ENCODE results near the gene PDZRN4.
"Not testable (repeated sequence)": the region's sequence is repeated elsewhere in the genome, so short reads cannot be mapped to it uniquely, and the experiment has no call there.

The PDZRN4 gene

DNA sequence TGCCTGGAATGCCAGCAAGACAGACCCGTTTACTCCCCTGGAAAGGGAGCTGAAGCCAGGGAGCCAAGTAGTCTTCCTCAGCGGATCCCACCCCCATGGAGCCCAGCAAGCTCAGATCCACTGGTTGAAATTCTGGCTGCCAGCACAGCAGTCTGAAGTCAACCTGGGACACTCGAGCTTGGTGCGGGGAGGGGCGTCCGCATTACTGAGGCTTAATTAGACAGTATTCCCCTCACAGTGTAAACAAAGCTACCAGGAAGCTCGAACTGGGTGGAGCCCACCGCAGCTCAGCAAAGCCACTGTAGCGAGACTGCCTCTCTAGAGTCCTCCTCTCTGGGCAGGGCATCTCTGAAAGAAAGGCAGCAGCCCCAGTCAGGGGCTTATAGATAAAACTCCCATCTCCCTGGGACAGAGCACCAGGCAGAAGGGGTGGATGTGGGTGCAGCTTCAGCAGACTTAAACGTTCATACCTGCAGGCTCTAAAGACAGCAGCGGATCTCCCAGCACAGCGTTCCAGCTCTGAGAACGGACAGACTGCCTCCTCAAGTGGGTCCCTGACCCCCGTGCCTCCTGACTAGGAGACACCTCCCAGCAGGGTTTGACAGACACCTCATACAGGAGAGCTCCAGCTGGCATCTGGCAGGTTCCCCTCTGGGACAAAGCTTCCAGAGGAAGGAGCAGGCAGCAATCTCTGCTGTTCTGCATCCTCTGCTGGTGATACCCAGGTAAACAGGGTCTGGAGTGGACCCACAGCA is 92.4 kb downstream of the PDZRN4 start:
- H3K9me3 ChIP-seq (ENCODE audit: control insufficient read depth, insufficient read depth, low read depth, low read length); H3K4me1 ChIP-seq (ENCODE audit: control insufficient read depth, insufficient read depth, low read length); H3K27ac ChIP-seq (ENCODE audit: low read depth, low read length); H3K36me3 ChIP-seq (ENCODE audit: control insufficient read depth, insufficient read depth, low read length); H3K27me3 ChIP-seq (ENCODE audit: control insufficient read depth, insufficient read depth, low read length); H3K4me3 ChIP-seq (ENCODE audit: low read depth, low read length); H3K9ac ChIP-seq (ENCODE audit: low read length): not testable (repeated sequence)

DNA sequence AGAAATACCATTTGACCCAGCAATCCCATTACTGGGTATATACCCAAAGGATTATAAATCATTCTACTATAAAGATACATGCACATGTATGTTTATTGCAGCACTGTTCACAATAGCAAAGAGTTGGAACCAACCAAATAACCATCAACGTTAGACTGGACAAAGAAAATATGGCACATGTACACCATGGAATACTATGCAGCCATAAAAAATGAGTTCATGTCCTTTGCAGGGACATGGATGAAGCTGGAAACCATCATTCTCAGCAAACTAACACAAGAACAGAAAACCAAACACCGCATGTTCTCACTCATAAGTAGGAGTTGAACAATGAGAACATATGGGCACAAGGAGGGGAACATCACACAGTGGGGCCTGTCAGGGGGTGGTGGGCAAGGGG is 97.3 kb downstream of the PDZRN4 start:
- not testable (repeated sequence) for H3K4me3 ChIP-seq (ENCODE audit: low read depth, low read length); H3K9ac ChIP-seq (ENCODE audit: low read length); H3K27ac ChIP-seq (ENCODE audit: low read depth, low read length); H3K27me3 ChIP-seq (ENCODE audit: control insufficient read depth, insufficient read depth, low read length); H3K9me3 ChIP-seq (ENCODE audit: control insufficient read depth, insufficient read depth, low read depth, low read length); H3K4me1 ChIP-seq (ENCODE audit: control insufficient read depth, insufficient read depth, low read length); H3K36me3 ChIP-seq (ENCODE audit: control insufficient read depth, insufficient read depth, low read length)

DNA sequence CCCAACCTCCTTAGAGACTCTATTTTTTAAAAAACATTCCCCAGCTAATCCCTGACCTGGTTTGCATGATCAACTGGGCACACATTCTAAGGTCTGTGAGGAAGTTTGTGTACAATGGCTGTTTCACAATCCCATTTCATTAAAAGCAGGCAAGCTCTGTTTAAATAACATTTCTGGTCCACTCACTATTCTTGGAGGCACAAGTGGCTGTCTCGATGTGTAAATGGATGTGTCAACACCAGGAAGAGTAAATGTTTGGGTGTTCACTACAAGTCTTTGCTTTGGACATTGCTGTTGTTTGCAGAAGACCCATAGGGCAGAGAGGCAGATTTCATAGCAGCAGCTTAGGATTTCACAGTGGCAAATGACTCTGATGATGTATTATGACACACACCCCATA is 98.3 kb downstream of the PDZRN4 start:
- Histone ChIP-seq H3K27me3 (ENCODE audit: control insufficient read depth, insufficient read depth, low read length) (no peaks in the 10 kb centered on the region), H3K4me3 (ENCODE audit: low read depth, low read length) (no peak overlapping the region), H3K9ac (ENCODE audit: low read length) (no peak overlapping the region), H3K27ac (ENCODE audit: low read depth, low read length) (no peak overlapping the region), H3K36me3 (ENCODE audit: control insufficient read depth, insufficient read depth, low read length) (no peaks in the 10 kb centered on the region), H3K4me1 (ENCODE audit: control insufficient read depth, insufficient read depth, low read length) (no peaks in the 10 kb centered on the region), H3K9me3 (ENCODE audit: control insufficient read depth, insufficient read depth, low read depth, low read length) (no peaks in the 10 kb centered on the region)

DNA sequence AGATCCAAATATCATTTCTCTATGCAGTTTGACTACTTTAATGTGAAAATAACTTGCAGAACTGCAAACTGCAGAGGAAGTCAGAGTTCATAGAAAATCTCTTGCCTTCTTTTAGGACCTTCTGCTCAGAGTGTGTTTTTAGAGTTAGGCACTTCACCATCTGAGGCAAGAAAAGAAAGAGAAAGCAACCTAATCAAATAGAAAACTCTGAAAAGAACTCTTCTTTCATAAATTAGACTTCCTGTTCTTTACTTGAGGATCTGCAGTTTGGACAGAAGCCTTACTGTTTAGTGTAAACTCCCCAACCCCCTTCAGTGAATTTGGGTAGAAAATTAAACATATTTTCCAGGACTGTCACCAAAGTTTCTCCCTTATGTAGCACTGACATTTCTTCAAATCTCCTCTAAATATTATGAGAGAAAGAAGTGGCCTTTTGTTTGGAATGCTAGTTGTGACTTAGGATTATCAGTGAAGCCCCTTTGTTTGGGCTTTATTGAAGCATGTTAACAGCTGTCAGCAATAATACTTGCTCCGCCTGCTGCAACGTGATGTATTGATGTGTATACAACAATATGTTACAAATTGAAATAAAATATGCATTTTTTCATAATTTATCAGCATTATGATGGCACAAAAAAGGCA is 99.5 kb downstream of the PDZRN4 start:
- H3K27ac ChIP-seq (ENCODE audit: low read depth, low read length), result no peak overlapping the region
- no peaks in the 10 kb centered on the region for H3K36me3 ChIP-seq (ENCODE audit: control insufficient read depth, insufficient read depth, low read length)
- H3K4me1 ChIP-seq (ENCODE audit: control insufficient read depth, insufficient read depth, low read length), result no peaks in the 10 kb centered on the region
- no peak overlapping the region for H3K9ac ChIP-seq (ENCODE audit: low read length)
- no peaks in the 10 kb centered on the region for H3K9me3 ChIP-seq (ENCODE audit: control insufficient read depth, insufficient read depth, low read depth, low read length)
- no peak overlapping the region for H3K4me3 ChIP-seq (ENCODE audit: low read depth, low read length)
- H3K27me3 ChIP-seq (ENCODE audit: control insufficient read depth, insufficient read depth, low read length), result no peaks in the 10 kb centered on the region

DNA sequence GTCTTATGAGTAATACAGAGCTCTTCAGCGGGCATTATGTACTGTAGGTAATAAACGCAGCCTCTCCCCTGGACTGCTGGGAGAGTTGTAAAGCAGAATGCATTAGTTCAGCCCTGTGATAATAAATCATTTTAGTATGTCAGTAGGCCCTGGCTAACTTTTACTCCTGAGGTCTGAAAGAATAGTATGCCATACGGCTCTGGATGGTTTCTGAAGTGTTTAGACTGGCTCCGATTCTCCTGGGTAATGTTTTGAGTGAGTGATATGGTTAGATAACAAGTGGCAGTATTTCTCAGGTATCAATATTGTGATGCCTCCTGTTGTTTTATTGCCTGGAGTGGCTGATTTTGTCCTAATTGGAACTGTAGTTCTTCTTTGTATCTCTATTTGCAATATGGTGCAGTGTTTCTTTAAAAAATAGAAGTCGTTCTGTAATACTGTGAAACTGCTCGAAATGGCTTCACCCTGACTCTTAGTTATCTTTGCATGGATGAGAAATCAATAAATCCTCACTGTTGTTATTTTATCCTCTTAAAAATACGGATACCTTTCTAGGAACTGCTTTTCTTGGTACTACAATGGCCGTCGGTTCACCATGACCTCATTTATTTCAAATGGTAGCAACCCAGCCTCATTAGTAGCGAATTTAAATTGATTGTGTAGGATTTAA is 100.2 kb downstream of the PDZRN4 start:
- Histone ChIP-seq H3K9me3 (ENCODE audit: control insufficient read depth, insufficient read depth, low read depth, low read length) (no peaks in the 10 kb centered on the region), H3K27me3 (ENCODE audit: control insufficient read depth, insufficient read depth, low read length) (no peaks in the 10 kb centered on the region), H3K4me3 (ENCODE audit: low read depth, low read length) (no peak overlapping the region), H3K36me3 (ENCODE audit: control insufficient read depth, insufficient read depth, low read length) (no peaks in the 10 kb centered on the region), H3K27ac (ENCODE audit: low read depth, low read length) (no peak overlapping the region), H3K4me1 (ENCODE audit: control insufficient read depth, insufficient read depth, low read length) (no peaks in the 10 kb centered on the region), H3K9ac (ENCODE audit: low read length) (no peak overlapping the region)

GRCh38 chr12:41289501-41289900 is 101.4 kb downstream of the PDZRN4 start:
- Histone ChIP-seq H3K27ac (ENCODE audit: low read depth, low read length) (no peak overlapping the region), H3K9ac (ENCODE audit: low read length) (no peak overlapping the region), H3K4me1 (ENCODE audit: control insufficient read depth, insufficient read depth, low read length) (no peaks in the 10 kb centered on the region), H3K9me3 (ENCODE audit: control insufficient read depth, insufficient read depth, low read depth, low read length) (no peaks in the 10 kb centered on the region), H3K27me3 (ENCODE audit: control insufficient read depth, insufficient read depth, low read length) (no peaks in the 10 kb centered on the region), H3K4me3 (ENCODE audit: low read depth, low read length) (no peak overlapping the region), H3K36me3 (ENCODE audit: control insufficient read depth, insufficient read depth, low read length) (no peaks in the 10 kb centered on the region)

- no peaks in the 10 kb centered on the region for H3K36me3 ChIP-seq (ENCODE audit: control insufficient read depth, insufficient read depth, low read length)
- H3K9ac ChIP-seq (ENCODE audit: low read length), result no peak overlapping the region
- H3K4me3 ChIP-seq (ENCODE audit: low read depth, low read length), result no peak overlapping the region
- H3K27ac ChIP-seq (ENCODE audit: low read depth, low read length), result no peak overlapping the region
- no peaks in the 10 kb centered on the region for H3K9me3 ChIP-seq (ENCODE audit: control insufficient read depth, insufficient read depth, low read depth, low read length)
- H3K27me3 ChIP-seq (ENCODE audit: control insufficient read depth, insufficient read depth, low read length), result no peaks in the 10 kb centered on the region
- no peaks in the 10 kb centered on the region for H3K4me1 ChIP-seq (ENCODE audit: control insufficient read depth, insufficient read depth, low read length)
These were observed 104.9 kb downstream of the PDZRN4 start for GRCh38 chr12:41293011-41293410.

GRCh38 chr12:41293461-41293860 is 105.3 kb downstream of the PDZRN4 start:
- H3K27me3 ChIP-seq (ENCODE audit: control insufficient read depth, insufficient read depth, low read length), result no peaks in the 10 kb centered on the region
- H3K4me1 ChIP-seq (ENCODE audit: control insufficient read depth, insufficient read depth, low read length), result no peaks in the 10 kb centered on the region
- H3K36me3 ChIP-seq (ENCODE audit: control insufficient read depth, insufficient read depth, low read length), result no peaks in the 10 kb centered on the region
- no peaks in the 10 kb centered on the region for H3K9me3 ChIP-seq (ENCODE audit: control insufficient read depth, insufficient read depth, low read depth, low read length)
- no peak overlapping the region for H3K27ac ChIP-seq (ENCODE audit: low read depth, low read length)
- H3K4me3 ChIP-seq (ENCODE audit: low read depth, low read length), result no peak overlapping the region
- H3K9ac ChIP-seq (ENCODE audit: low read length), result no peak overlapping the region

- Histone ChIP-seq H3K27me3 (ENCODE audit: control insufficient read depth, insufficient read depth, low read length) (no peaks in the 10 kb centered on the region), H3K4me1 (ENCODE audit: control insufficient read depth, insufficient read depth, low read length) (peaks cover 8% of the 10 kb centered on the region; the same call in 1 of the 2 replicates)
These were observed 114.9 kb downstream of the PDZRN4 start for GRCh38 chr12:41302979-41303403.

DNA sequence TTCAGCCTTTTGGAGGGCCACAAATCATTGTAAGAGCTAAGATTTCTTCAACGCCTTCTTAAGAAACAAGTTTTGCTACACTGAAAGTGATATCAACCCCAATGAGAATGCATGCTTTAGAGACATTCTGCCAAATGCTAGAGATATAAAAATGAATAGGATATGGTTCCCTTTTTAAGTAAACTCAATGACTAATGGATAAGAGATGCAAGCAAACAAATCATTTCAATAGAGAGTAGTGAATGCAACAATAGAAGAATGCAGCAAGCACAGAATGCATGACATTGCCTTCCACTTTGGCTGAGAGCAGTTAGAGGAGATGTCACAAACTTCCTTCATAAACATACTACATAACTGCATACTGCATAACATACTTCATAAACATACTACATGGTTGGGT is 116.4 kb downstream of the PDZRN4 start:
- no peaks in the 10 kb centered on the region for H3K9me3 ChIP-seq (ENCODE audit: control insufficient read depth, insufficient read depth, low read depth, low read length)
- H3K27me3 ChIP-seq (ENCODE audit: control insufficient read depth, insufficient read depth, low read length), result no peaks in the 10 kb centered on the region
- no peak overlapping the region for H3K9ac ChIP-seq (ENCODE audit: low read length)
- H3K4me3 ChIP-seq (ENCODE audit: low read depth, low read length), result no peak overlapping the region
- no peaks in the 10 kb centered on the region for H3K36me3 ChIP-seq (ENCODE audit: control insufficient read depth, insufficient read depth, low read length)
- H3K4me1 ChIP-seq (ENCODE audit: control insufficient read depth, insufficient read depth, low read length), result peaks cover 8% of the 10 kb centered on the region; the same call in 1 of the 2 replicates
- H3K27ac ChIP-seq (ENCODE audit: low read depth, low read length), result no peak overlapping the region

More at GRCh38 chr12:41302979-41303403, 114.9 kb downstream of the PDZRN4 start:
- Histone ChIP-seq H3K9me3 (ENCODE audit: control insufficient read depth, insufficient read depth, low read depth, low read length) (no peaks in the 10 kb centered on the region), H3K4me3 (ENCODE audit: low read depth, low read length) (no peak overlapping the region), H3K9ac (ENCODE audit: low read length) (no peak overlapping the region), H3K27ac (ENCODE audit: low read depth, low read length) (no peak overlapping the region), H3K36me3 (ENCODE audit: control insufficient read depth, insufficient read depth, low read length) (no peaks in the 10 kb centered on the region)

DNA sequence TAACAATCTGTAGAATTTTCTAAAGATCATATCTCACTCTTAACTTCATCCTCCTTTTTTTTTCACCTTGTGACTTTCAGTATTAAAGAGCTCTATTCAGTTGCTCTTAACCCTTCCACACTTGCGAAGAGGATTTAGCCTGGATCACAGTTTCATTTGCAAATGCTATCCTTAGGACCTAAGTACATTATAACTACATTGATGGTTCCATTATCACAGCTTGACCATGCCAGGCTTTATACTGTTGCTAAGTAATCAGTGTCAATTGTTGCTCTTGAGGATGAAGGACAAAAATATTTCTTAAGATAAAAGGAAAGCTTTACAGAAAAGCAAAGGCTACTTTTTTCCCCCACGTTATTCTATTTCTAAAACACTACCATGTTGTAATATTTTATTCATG is 122.2 kb downstream of the PDZRN4 start:
- no peak overlapping the region for H3K9ac ChIP-seq (ENCODE audit: low read length)
- H3K4me1 ChIP-seq (ENCODE audit: control insufficient read depth, insufficient read depth, low read length), result no peaks in the 10 kb centered on the region
- no peaks in the 10 kb centered on the region for H3K9me3 ChIP-seq (ENCODE audit: control insufficient read depth, insufficient read depth, low read depth, low read length)
- no peak overlapping the region for H3K27ac ChIP-seq (ENCODE audit: low read depth, low read length)
- H3K36me3 ChIP-seq (ENCODE audit: control insufficient read depth, insufficient read depth, low read length), result no peaks in the 10 kb centered on the region
- no peaks in the 10 kb centered on the region for H3K27me3 ChIP-seq (ENCODE audit: control insufficient read depth, insufficient read depth, low read length)
- no peak overlapping the region for H3K4me3 ChIP-seq (ENCODE audit: low read depth, low read length)

Measured in HUES6 (cell line).